ENCODE measurements around the gene ITGA4.

DNA sequence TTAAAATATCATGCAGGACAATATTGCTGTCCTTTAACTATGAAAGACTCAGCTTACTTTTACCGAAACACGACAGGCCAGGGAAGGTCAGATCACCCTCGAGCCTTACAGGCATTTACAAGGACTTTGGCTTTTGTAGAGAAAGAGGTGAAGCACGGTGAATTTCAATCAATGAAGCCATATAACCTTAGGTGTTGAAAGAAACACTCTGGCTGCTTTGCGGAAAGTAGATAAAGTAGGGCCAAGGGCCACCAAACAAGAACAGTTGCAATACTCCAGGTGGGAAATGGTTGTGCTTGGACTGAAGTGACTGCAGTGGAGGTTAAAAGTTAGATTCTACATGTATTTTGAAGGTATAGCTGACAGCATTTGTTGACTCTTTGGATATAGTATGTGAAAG, 119.2 kb downstream of the ITGA4 start:
- TF ChIP-seq, protein P1, sequence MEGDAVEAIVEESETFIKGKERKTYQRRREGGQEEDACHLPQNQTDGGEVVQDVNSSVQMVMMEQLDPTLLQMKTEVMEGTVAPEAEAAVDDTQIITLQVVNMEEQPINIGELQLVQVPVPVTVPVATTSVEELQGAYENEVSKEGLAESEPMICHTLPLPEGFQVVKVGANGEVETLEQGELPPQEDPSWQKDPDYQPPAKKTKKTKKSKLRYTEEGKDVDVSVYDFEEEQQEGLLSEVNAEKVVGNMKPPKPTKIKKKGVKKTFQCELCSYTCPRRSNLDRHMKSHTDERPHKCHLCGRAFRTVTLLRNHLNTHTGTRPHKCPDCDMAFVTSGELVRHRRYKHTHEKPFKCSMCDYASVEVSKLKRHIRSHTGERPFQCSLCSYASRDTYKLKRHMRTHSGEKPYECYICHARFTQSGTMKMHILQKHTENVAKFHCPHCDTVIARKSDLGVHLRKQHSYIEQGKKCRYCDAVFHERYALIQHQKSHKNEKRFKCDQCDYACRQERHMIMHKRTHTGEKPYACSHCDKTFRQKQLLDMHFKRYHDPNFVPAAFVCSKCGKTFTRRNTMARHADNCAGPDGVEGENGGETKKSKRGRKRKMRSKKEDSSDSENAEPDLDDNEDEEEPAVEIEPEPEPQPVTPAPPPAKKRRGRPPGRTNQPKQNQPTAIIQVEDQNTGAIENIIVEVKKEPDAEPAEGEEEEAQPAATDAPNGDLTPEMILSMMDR (IDR thresholded peaks at IDR 0.05; ENCODE audit: insufficient read depth, low read depth, low read length) = no peak
- no peak for TF ChIP-seq EZH2 (IDR thresholded peaks at IDR 0.05; ENCODE audit: insufficient read depth, low read length)
